Measurements from ENCODE around the gene FAM180B. TPM values are rescaled to one million over a fixed set of nuclear protein-coding genes. Genes with fewer than 3 reads are reported as not detected.
A peak's percentile ranks its signal among the peaks of the same experiment; 100 is the strongest.

The FAM180B gene
- total and polyA plus RNA-seq, 2 of the 13 experiments (the other 11 are each of a cell fraction or from before 2014, with no cell fraction given): 0.40 to 1.0 TPM

DNA sequence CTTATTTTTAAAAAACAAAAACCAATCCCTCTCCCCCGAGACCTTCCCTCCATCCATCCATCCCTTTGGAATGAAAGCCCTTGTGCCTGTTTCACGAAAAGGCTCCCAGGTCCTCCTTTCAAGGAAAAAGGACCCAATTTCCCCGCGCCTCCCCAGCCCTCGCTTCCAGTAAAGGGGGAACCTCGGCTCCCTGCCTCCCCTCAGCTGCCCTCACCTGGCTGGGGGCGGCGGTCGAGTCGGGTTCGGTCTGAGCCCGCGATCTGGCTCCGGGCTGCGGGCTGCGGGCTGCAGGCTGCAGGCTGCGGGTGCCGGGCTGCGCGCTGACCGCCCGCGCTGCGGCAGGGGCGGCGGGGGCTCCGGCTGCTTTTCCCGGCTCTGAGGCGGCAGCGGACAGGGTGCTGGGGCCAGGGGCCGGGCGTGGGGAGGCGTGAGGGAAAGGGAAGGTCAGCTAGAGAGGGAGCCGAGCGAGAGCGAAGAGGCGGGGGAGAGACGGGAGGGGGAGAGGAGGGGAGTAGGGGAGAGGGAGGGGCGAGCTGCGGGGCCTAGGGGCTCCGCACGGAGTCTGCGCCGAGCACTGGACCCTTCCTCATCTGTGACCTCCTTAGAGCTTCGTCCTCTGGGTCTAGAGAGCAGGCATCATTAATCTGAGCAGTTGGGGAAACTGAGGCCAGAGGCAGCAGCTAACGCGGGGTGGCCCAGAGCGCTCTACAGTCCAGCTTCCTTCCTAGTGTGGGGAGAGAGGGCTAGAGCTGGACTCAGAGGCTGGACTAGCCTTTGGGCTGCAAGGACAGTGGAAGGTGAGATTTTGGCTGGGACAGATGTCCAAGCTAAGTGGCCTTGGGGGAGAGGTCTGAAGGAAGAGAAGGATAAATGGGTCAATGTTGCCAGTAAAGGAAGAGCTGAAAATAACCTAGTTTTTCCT lies 7.7 kb downstream of the FAM180B start, which contains the start of gene C1QTNF4 (continued):
- TF ChIP-seq, protein P1, sequence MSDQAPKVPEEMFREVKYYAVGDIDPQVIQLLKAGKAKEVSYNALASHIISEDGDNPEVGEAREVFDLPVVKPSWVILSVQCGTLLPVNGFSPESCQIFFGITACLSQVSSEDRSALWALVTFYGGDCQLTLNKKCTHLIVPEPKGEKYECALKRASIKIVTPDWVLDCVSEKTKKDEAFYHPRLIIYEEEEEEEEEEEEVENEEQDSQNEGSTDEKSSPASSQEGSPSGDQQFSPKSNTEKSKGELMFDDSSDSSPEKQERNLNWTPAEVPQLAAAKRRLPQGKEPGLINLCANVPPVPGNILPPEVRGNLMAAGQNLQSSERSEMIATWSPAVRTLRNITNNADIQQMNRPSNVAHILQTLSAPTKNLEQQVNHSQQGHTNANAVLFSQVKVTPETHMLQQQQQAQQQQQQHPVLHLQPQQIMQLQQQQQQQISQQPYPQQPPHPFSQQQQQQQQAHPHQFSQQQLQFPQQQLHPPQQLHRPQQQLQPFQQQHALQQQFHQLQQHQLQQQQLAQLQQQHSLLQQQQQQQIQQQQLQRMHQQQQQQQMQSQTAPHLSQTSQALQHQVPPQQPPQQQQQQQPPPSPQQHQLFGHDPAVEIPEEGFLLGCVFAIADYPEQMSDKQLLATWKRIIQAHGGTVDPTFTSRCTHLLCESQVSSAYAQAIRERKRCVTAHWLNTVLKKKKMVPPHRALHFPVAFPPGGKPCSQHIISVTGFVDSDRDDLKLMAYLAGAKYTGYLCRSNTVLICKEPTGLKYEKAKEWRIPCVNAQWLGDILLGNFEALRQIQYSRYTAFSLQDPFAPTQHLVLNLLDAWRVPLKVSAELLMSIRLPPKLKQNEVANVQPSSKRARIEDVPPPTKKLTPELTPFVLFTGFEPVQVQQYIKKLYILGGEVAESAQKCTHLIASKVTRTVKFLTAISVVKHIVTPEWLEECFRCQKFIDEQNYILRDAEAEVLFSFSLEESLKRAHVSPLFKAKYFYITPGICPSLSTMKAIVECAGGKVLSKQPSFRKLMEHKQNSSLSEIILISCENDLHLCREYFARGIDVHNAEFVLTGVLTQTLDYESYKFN (CRISPR knock-in tag; conservative IDR thresholded peaks at IDR 0.05): no peak
- no peak for TF ChIP-seq ZNF780A (CRISPR knock-in tag; IDR thresholded peaks at IDR 0.05)
- TF ChIP-seq, protein P2, sequence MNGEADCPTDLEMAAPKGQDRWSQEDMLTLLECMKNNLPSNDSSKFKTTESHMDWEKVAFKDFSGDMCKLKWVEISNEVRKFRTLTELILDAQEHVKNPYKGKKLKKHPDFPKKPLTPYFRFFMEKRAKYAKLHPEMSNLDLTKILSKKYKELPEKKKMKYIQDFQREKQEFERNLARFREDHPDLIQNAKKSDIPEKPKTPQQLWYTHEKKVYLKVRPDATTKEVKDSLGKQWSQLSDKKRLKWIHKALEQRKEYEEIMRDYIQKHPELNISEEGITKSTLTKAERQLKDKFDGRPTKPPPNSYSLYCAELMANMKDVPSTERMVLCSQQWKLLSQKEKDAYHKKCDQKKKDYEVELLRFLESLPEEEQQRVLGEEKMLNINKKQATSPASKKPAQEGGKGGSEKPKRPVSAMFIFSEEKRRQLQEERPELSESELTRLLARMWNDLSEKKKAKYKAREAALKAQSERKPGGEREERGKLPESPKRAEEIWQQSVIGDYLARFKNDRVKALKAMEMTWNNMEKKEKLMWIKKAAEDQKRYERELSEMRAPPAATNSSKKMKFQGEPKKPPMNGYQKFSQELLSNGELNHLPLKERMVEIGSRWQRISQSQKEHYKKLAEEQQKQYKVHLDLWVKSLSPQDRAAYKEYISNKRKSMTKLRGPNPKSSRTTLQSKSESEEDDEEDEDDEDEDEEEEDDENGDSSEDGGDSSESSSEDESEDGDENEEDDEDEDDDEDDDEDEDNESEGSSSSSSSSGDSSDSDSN (CRISPR knock-in tag; IDR thresholded peaks at IDR 0.05): peak; percentile 53; the same call in 1 of the 2 replicates
- TF ChIP-seq, protein P3, sequence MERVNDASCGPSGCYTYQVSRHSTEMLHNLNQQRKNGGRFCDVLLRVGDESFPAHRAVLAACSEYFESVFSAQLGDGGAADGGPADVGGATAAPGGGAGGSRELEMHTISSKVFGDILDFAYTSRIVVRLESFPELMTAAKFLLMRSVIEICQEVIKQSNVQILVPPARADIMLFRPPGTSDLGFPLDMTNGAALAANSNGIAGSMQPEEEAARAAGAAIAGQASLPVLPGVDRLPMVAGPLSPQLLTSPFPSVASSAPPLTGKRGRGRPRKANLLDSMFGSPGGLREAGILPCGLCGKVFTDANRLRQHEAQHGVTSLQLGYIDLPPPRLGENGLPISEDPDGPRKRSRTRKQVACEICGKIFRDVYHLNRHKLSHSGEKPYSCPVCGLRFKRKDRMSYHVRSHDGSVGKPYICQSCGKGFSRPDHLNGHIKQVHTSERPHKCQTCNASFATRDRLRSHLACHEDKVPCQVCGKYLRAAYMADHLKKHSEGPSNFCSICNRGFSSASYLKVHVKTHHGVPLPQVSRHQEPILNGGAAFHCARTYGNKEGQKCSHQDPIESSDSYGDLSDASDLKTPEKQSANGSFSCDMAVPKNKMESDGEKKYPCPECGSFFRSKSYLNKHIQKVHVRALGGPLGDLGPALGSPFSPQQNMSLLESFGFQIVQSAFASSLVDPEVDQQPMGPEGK (CRISPR knock-in tag; IDR thresholded peaks at IDR 0.05): peak; percentile 18; the same call in 1 of the 2 replicates
- TF ChIP-seq ZSCAN25 (CRISPR knock-in tag; IDR thresholded peaks at IDR 0.05): peak; percentile 45; the same call in 1 of the 2 replicates
